SU-DHL-6 (cell line): ENCODE data around the gene ATRIP.

Experiments
- H2AFZ ChIP-seq: fragments of 200-600 bp; sonication (generic); 2 replicates; pipeline ENCODE4 v1.6.1; 2014; ENCODE audit warnings: low read depth, mild to moderate bottlenecking, moderate library complexity, mixed read lengths, antibody characterized with exemption, low read length; ENCODE audit not compliant: severe bottlenecking
- H3F3A ChIP-seq: fragments of 200-600 bp; shearing (Covaris generic); 2 replicates; pipeline ENCODE4 v1.6.0; 2016; ENCODE audit warnings: antibody characterized with exemption, mild to moderate bottlenecking; ENCODE audit not compliant: insufficient read depth
- H3K27ac ChIP-seq: fragments of 200-600 bp; sonication (generic); 2 replicates; pipeline ENCODE4 v1.5.1; 2016; ENCODE audit warnings: low read depth, mild to moderate bottlenecking, low read length, moderate library complexity, mixed read lengths
- H3K27me3 ChIP-seq: fragments of 200-600 bp; sonication (generic), shearing (Covaris generic); 2 replicates; pipeline ENCODE4 v1.6.0; 2014; ENCODE audit warnings: mild to moderate bottlenecking, low read length
- H3K36me3 ChIP-seq: fragments of 200-600 bp; sonication (generic); 2 replicates; pipeline ENCODE4 v1.6.1; 2014; ENCODE audit warnings: mild to moderate bottlenecking, low read length, mixed read lengths
- H3K4me2 ChIP-seq: fragments of 300-600, 200-600 bp; shearing (Covaris generic), sonication (generic); 2 replicates; pipeline ENCODE4 v1.6.0; 2014; ENCODE audit warnings: low read length, low read depth, mild to moderate bottlenecking; ENCODE audit not compliant: poor library complexity, severe bottlenecking
- H3K4me3 ChIP-seq: fragments of 200-600 bp; sonication (generic); 2 replicates; pipeline ENCODE4 v1.5.1; 2014; ENCODE audit warnings: antibody characterized with exemption, low read length, mild to moderate bottlenecking, mixed read lengths; ENCODE audit not compliant: insufficient read depth, poor library complexity, severe bottlenecking
- H3K79me2 ChIP-seq: fragments of 200-600 bp; sonication (generic); 2 replicates; pipeline ENCODE4 v1.6.1; 2014; ENCODE audit warnings: mild to moderate bottlenecking, low read length, moderate library complexity; ENCODE audit not compliant: insufficient read depth
- H3K9ac ChIP-seq: fragments of 200-600 bp; sonication (generic); 2 replicates; pipeline ENCODE4 v1.7.0; 2014; ENCODE audit warnings: mild to moderate bottlenecking, low read length
- H3K9me2 ChIP-seq: fragments of 200-600 bp; sonication (generic); replicated peaks from 2 replicates; pipeline ENCODE4 v1.6.1; 2014; ENCODE audit warnings: low read length; ENCODE audit not compliant: insufficient read depth
- H3K9me3 ChIP-seq: fragments of 200-600 bp; sonication (generic); 2 replicates; pipeline ENCODE4 v1.6.1; 2014; ENCODE audit warnings: low read length, mixed read lengths; ENCODE audit not compliant: insufficient read depth
- H4K20me1 ChIP-seq: fragments of 200-600 bp; sonication (generic); 2 replicates; pipeline ENCODE4 v1.6.1; 2014; ENCODE audit warnings: low read depth, mild to moderate bottlenecking, antibody characterized with exemption, low read length, moderate library complexity, mixed read lengths
- CTCF ChIP-seq: fragments of 200-600 bp; sonication (generic); IDR thresholded peaks from one replicate; pipeline ENCODE4 v1.5.1; 2017; ENCODE audit warnings: antibody characterized with exemption, mild to moderate bottlenecking, low read length, moderate library complexity; ENCODE audit not compliant: insufficient read depth, poor library complexity, severe bottlenecking
- EZH2phosphoT487 ChIP-seq: fragments of 200-600 bp; sonication (generic), shearing (Covaris generic); conservative IDR thresholded peaks from 2 replicates; pipeline ENCODE4 v1.6.1; 2018; ENCODE audit warnings: mild to moderate bottlenecking, antibody characterized with exemption, low read length, moderate library complexity, mixed read lengths

Gene ATRIP

GRCh38 chr3:48451270-48451669, 4.7 kb downstream of the ATRIP start:
- Histone ChIP-seq H2AFZ (no peak overlapping the region), H3K36me3 (peaks cover 10% of the 10 kb centered on the region; the same call in 1 of the 2 replicates)

GRCh38 chr3:48456456-48456855, 9.9 kb downstream of the ATRIP start:
- no peak for TF ChIP-seq EZH2phosphoT487
- TF ChIP-seq CTCF: no peak
- Histone ChIP-seq H3K4me2 (no peak overlapping the region), H3K4me3 (no peak overlapping the region), H2AFZ (no peak overlapping the region), H3K9me2 (no peaks in the 10 kb centered on the region), H3K79me2 (no peaks in the 10 kb centered on the region), H3K36me3 (peaks cover 19% of the 10 kb centered on the region; the same call in 1 of the 2 replicates), H3F3A (no peaks in the 10 kb centered on the region), H4K20me1 (no peaks in the 10 kb centered on the region), H3K27ac (no peak overlapping the region), H3K9me3 (no peaks in the 10 kb centered on the region), H3K9ac (no peak overlapping the region), H3K27me3 (no peaks in the 10 kb centered on the region)

More at GRCh38 chr3:48451270-48451669, 4.7 kb downstream of the ATRIP start:
- Histone ChIP-seq H3K27ac (no peak overlapping the region), H3K27me3 (no peaks in the 10 kb centered on the region), H3K79me2 (peaks cover 12% of the 10 kb centered on the region), H3K9me2 (no peaks in the 10 kb centered on the region), H3K4me3 (no peak overlapping the region), H3K9me3 (no peaks in the 10 kb centered on the region), H3K9ac (no peak overlapping the region), H4K20me1 (no peaks in the 10 kb centered on the region), H3F3A (no peaks in the 10 kb centered on the region), H3K4me2 (no peak overlapping the region)
- TF ChIP-seq CTCF (no peak), EZH2phosphoT487 (no peak)

- Histone ChIP-seq H3K9ac (no peak overlapping the region), H3F3A (no peaks in the 10 kb centered on the region), H3K36me3 (peaks cover 12% of the 10 kb centered on the region; the same call in 1 of the 2 replicates), H4K20me1 (no peaks in the 10 kb centered on the region), H3K9me2 (no peaks in the 10 kb centered on the region), H3K27ac (no peak overlapping the region), H3K4me2 (no peak overlapping the region), H3K79me2 (no peaks in the 10 kb centered on the region), H3K27me3 (no peaks in the 10 kb centered on the region), H2AFZ (no peak overlapping the region), H3K9me3 (no peaks in the 10 kb centered on the region), H3K4me3 (no peak overlapping the region)
- TF ChIP-seq EZH2phosphoT487: no peak
- no peak for TF ChIP-seq CTCF
Measured at GRCh38 chr3:48459331-48459730, 12.8 kb downstream of the ATRIP start.
